Lower leg skin (tissue), 4 donors: ENCODE results near the gene PLAC1. TPM values are rescaled to one million over a fixed set of nuclear protein-coding genes. Genes with fewer than 3 reads are reported as not detected.

ENCODE experiments used
- DNase-seq, 2 donors: peaks; one replicate each; pipeline ENCODE4 v3.0.0-alpha.2; 2019; ENCODE audit warnings: low spot score in 2 of 2
- H3K4me3 ChIP-seq: fragments of 200-600 bp; sonication (generic); 2 replicates; pipeline ENCODE4 v1.5.1; 2017; ENCODE audit warnings: mild to moderate bottlenecking, low read depth; ENCODE audit not compliant: poor library complexity, severe bottlenecking
- POLR2A ChIP-seq, 2 donors: fragments of 450-650 bp; IDR thresholded peaks; one replicate each; pipeline ENCODE4 v1.6.1; 2016 to 2017; ENCODE audit warnings: antibody characterized with exemption in 2 of 2, mild to moderate bottlenecking in 1 of 2, moderate library complexity in 1 of 2
- WGBS, 2 donors: methylation state at CpG; one replicate each; pipeline ENCODE4 v1.1.5; 2018; 5-methylcytosine and 5-hydroxymethylcytosine counted together
- intact Hi-C: fragments of 100-400 bp; cut with DNase I; formaldehyde crosslinking; loops from one replicate; pipeline ENCODE4 v1.15.0; 2023; ENCODE audit warnings: low total_unique reads
- total RNA-seq, 4 donors: library from RNA; depleted of rRNA; stranded (reverse); fragments of >200 nt; gene quantifications; one replicate each; pipeline ENCODE4 v1.1.0, GENCODE V29; 2016
- TF ChIP-seq, protein P1 (sequence below), 3 donors: fragments of 450-650 bp; IDR thresholded peaks; one replicate each; pipeline ENCODE4 v1.5.1; 2016; ENCODE audit warnings: antibody characterized with exemption in 3 of 3, mild to moderate bottlenecking in 3 of 3, moderate library complexity in 2 of 3

The PLAC1 gene
- total RNA-seq, 4 donors from 2014 or later, result 0.22 to 0.53 (median 0.23) TPM; not detected in 1

- peak in 1 of 2 donors; percentile 23 for DNase-seq
- no peak overlapping the region for H3K4me3 ChIP-seq
- intact Hi-C loops, result no loop called here
- WGBS, 2 donors, result 29 to 41% methylated on average over 22 of the region's 22 CpGs
- TF ChIP-seq, protein P1, sequence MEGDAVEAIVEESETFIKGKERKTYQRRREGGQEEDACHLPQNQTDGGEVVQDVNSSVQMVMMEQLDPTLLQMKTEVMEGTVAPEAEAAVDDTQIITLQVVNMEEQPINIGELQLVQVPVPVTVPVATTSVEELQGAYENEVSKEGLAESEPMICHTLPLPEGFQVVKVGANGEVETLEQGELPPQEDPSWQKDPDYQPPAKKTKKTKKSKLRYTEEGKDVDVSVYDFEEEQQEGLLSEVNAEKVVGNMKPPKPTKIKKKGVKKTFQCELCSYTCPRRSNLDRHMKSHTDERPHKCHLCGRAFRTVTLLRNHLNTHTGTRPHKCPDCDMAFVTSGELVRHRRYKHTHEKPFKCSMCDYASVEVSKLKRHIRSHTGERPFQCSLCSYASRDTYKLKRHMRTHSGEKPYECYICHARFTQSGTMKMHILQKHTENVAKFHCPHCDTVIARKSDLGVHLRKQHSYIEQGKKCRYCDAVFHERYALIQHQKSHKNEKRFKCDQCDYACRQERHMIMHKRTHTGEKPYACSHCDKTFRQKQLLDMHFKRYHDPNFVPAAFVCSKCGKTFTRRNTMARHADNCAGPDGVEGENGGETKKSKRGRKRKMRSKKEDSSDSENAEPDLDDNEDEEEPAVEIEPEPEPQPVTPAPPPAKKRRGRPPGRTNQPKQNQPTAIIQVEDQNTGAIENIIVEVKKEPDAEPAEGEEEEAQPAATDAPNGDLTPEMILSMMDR (IDR thresholded peaks at IDR 0.05), result no peak
- no peak for TF ChIP-seq POLR2A (IDR thresholded peaks at IDR 0.05)
Measured at GRCh38 chrX:134551376-134552048, 106.8 kb downstream of the PLAC1 start.

- intact Hi-C loops, result no loop called here
- no peak for DNase-seq
- 4 to 32% methylated on average over 33 of the region's 33 CpGs for WGBS, 2 donors
- TF ChIP-seq POLR2A (IDR thresholded peaks at IDR 0.05), result no peak
- TF ChIP-seq, protein P1 (IDR thresholded peaks at IDR 0.05), result no peak
- H3K4me3 ChIP-seq, result no peak overlapping the region
Measured at GRCh38 chrX:134548257-134549201, 109.7 kb downstream of the PLAC1 start.

DNA sequence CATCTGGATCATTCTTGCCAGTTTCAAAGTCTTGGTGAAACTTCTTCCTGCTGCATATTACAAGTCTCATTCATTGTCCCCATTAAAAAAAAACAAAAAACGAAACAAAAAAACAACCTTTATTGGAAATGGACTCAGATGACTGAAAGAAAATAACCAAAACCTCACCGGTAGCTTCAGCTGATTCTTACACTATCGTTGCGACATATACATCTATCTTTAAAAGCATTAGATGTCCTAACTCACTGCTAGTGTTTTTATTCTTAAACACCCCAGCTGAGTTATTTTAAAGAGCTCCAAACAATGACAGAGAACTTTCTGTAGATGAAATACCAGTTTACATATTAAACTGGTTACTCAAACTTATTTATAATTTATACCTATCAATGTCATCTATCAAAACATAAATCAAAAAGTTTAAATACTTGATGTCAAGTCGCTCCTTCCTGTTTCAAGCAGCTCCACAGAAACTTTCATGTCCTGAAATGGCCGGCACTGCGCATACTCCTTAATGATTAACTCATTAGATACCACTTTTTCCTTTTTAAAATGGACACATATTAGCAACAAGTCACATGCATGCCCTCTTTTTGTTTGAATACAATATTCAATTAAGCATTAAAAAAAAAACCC is 111.1 kb downstream of the PLAC1 start:
- no peak for DNase-seq
- intact Hi-C loops, result no loop called here

GRCh38 chrX:134546187-134546586 is 112.1 kb downstream of the PLAC1 start:
- no peak overlapping the region for H3K4me3 ChIP-seq
- DNase-seq, result no peak
- TF ChIP-seq, protein P1 (IDR thresholded peaks at IDR 0.05), result no peak
- no peak for TF ChIP-seq POLR2A (IDR thresholded peaks at IDR 0.05)
- intact Hi-C loops, result no loop called here
- WGBS, 2 donors, result 76 to 89% methylated on average over 4 to 34 of the region's 35 CpGs

More for the DNA sequence above, 111.1 kb downstream of the PLAC1 start:
- H3K4me3 ChIP-seq, result no peak overlapping the region
- TF ChIP-seq, protein P1 (IDR thresholded peaks at IDR 0.05), result no peak
- TF ChIP-seq POLR2A (IDR thresholded peaks at IDR 0.05), result no peak
- WGBS, 2 donors, result 67 to 70% methylated on average over 7 of the region's 7 CpGs

- intact Hi-C loops, result no loop called here
- WGBS, 2 donors, result 69 to 81% methylated on average over 13 to 20 of the region's 20 CpGs
- no peak overlapping the region for H3K4me3 ChIP-seq
Measured at GRCh38 chrX:134545510-134545909, 112.8 kb downstream of the PLAC1 start.

More at GRCh38 chrX:134545510-134545909, 112.8 kb downstream of the PLAC1 start:
- no peak for TF ChIP-seq POLR2A (IDR thresholded peaks at IDR 0.05)
- TF ChIP-seq, protein P1 (IDR thresholded peaks at IDR 0.05), result no peak
- no peak for DNase-seq
